ENCODE results near the gene CNGB1. TPM values are rescaled to one million over a fixed set of nuclear protein-coding genes. Genes with fewer than 3 reads are reported as not detected.

Gene CNGB1
- total RNA-seq, 1 experiment from 2014 or later, result not detected

- TF ChIP-seq CDX4 (CRISPR knock-in tag; IDR thresholded peaks at IDR 0.05; ENCODE audit: borderline replicate concordance) (no peak), ZNF138 (CRISPR knock-in tag; conservative IDR thresholded peaks at IDR 0.05) (no peak), TCF7 (CRISPR knock-in tag; IDR thresholded peaks at IDR 0.05; ENCODE audit: low read depth) (no peak), NFYB (CRISPR knock-in tag; conservative IDR thresholded peaks at IDR 0.05; ENCODE audit: low read depth) (no peak)
- TF ChIP-seq, protein P1, sequence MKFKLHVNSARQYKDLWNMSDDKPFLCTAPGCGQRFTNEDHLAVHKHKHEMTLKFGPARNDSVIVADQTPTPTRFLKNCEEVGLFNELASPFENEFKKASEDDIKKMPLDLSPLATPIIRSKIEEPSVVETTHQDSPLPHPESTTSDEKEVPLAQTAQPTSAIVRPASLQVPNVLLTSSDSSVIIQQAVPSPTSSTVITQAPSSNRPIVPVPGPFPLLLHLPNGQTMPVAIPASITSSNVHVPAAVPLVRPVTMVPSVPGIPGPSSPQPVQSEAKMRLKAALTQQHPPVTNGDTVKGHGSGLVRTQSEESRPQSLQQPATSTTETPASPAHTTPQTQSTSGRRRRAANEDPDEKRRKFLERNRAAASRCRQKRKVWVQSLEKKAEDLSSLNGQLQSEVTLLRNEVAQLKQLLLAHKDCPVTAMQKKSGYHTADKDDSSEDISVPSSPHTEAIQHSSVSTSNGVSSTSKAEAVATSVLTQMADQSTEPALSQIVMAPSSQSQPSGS (CRISPR knock-in tag; IDR thresholded peaks at IDR 0.05; ENCODE audit: borderline replicate concordance, low read depth), result no peak
- TF ChIP-seq, protein P2, sequence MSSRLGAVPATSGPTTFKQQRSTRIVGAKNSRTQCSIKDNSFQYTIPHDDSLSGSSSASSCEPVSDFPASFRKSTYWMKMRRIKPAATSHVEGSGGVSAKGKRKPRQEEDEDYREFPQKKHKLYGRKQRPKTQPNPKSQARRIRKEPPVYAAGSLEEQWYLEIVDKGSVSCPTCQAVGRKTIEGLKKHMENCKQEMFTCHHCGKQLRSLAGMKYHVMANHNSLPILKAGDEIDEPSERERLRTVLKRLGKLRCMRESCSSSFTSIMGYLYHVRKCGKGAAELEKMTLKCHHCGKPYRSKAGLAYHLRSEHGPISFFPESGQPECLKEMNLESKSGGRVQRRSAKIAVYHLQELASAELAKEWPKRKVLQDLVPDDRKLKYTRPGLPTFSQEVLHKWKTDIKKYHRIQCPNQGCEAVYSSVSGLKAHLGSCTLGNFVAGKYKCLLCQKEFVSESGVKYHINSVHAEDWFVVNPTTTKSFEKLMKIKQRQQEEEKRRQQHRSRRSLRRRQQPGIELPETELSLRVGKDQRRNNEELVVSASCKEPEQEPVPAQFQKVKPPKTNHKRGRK (CRISPR knock-in tag; IDR thresholded peaks at IDR 0.05; ENCODE audit: borderline replicate concordance), result no peak
Observed at GRCh38 chr16:57994778-57995177, 23.9 kb upstream of the CNGB1 start (continued).

- no peak overlapping the region for H3K4me3 Mint-ChIP-seq
- H3K36me3 Mint-ChIP-seq, result peaks cover 4% of the 10 kb centered on the region; the same call in 1 of the 2 replicates
- H3K4me1 Mint-ChIP-seq, result peaks cover 24% of the 10 kb centered on the region
- DNase-seq (ENCODE audit: low spot score), result no peak
- no peaks in the 10 kb centered on the region for H3K27me3 Mint-ChIP-seq (ENCODE audit: low read depth)
- CTCF ChIA-PET, result interaction anchor here (1.0 kb wide), 2 partner anchors 9 to 131 kb away, joined by 3 to 4 read pairs; no protein-coding TSS in a partner anchor
- TF ChIP-seq JAZF1 (CRISPR knock-in tag; IDR thresholded peaks at IDR 0.05) (no peak), IRF2 (CRISPR knock-in tag; IDR thresholded peaks at IDR 0.05; ENCODE audit: borderline replicate concordance, low read depth) (no peak), NR1H2 (CRISPR knock-in tag; IDR thresholded peaks at IDR 0.05) (no peak), MYBL2 (CRISPR knock-in tag; IDR thresholded peaks at IDR 0.05) (no peak), ZBTB43 (CRISPR knock-in tag; IDR thresholded peaks at IDR 0.05) (no peak), NR3C1 (CRISPR knock-in tag; conservative IDR thresholded peaks at IDR 0.05; ENCODE audit: low read depth) (no peak), IRF1 (CRISPR knock-in tag; IDR thresholded peaks at IDR 0.05) (no peak), HMGA2 (CRISPR knock-in tag; IDR thresholded peaks at IDR 0.05) (no peak), ZBTB21 (CRISPR knock-in tag; IDR thresholded peaks at IDR 0.05; ENCODE audit: borderline replicate concordance) (no peak), ZNF138 (CRISPR knock-in tag; conservative IDR thresholded peaks at IDR 0.05) (no peak)
- TF ChIP-seq, protein P3, sequence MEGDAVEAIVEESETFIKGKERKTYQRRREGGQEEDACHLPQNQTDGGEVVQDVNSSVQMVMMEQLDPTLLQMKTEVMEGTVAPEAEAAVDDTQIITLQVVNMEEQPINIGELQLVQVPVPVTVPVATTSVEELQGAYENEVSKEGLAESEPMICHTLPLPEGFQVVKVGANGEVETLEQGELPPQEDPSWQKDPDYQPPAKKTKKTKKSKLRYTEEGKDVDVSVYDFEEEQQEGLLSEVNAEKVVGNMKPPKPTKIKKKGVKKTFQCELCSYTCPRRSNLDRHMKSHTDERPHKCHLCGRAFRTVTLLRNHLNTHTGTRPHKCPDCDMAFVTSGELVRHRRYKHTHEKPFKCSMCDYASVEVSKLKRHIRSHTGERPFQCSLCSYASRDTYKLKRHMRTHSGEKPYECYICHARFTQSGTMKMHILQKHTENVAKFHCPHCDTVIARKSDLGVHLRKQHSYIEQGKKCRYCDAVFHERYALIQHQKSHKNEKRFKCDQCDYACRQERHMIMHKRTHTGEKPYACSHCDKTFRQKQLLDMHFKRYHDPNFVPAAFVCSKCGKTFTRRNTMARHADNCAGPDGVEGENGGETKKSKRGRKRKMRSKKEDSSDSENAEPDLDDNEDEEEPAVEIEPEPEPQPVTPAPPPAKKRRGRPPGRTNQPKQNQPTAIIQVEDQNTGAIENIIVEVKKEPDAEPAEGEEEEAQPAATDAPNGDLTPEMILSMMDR (IDR thresholded peaks at IDR 0.05), result no peak
- TF ChIP-seq, protein P4, sequence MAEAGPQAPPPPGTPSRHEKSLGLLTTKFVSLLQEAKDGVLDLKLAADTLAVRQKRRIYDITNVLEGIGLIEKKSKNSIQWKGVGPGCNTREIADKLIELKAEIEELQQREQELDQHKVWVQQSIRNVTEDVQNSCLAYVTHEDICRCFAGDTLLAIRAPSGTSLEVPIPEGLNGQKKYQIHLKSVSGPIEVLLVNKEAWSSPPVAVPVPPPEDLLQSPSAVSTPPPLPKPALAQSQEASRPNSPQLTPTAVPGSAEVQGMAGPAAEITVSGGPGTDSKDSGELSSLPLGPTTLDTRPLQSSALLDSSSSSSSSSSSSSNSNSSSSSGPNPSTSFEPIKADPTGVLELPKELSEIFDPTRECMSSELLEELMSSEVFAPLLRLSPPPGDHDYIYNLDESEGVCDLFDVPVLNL (CRISPR knock-in tag; IDR thresholded peaks at IDR 0.05; ENCODE audit: borderline replicate concordance, low read depth), result no peak
- POLR2A ChIA-PET, result no interaction called here
- H3K27ac Mint-ChIP-seq, result no peak overlapping the region
- H3K9me3 Mint-ChIP-seq, result no peaks in the 10 kb centered on the region
- ATAC-seq, result no peak
Observed at GRCh38 chr16:57994361-57994760, 23.4 kb upstream of the CNGB1 start.

Measured in WTC11 (cell line).